ENCODE measurements around the gene PPP6R1. TPM values are rescaled to one million over a fixed set of nuclear protein-coding genes. Genes with fewer than 3 reads are reported as not detected.

PPP6R1 gene
- total RNA-seq, 2 experiments from 2014 or later, result 89.6 to 161 TPM

DNA sequence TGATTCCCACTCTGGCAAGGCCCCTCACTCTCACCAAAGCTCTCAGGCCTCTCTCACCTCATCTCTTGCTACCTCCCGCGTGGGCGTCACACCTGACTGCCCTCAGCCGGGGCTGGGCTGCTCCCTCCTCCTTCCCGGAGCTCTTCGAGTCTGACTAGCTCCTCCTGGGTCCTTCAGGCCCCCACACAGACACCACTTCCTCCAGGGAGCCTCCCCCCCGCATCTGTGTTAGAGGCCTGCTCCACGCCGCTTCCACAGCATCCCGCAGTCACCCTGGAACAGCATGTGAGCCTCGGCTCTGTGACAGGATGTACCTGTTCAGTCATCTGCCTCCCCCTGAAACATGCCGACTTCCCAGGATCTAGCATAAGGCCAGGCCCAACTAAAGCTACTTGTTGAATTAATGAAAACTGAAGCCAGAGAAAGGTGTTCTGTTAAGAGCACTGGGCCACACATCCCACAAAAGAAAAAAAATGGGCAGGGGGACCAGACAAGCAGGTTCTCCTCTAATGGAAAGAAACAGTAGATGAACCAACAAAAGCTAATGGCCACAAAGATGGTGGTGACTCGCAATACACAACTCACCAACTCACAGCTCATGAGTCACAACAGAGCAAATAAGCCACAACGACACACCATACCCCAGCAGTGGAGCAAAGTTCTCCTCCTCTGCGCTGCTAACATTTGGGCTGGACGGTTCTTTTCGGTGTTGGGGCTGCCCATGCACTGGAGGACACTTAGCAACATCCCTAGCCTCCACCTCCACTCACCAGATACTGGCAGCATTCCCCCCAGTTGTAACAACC, 3.0 kb downstream of the PPP6R1 start:
- intact Hi-C loops (cut with micrococcal nuclease; ENCODE audit: unreplicated experiment), result loop anchor here (2.0 kb wide), 1 partner anchor 43 kb away; no protein-coding TSS in a partner anchor
- POLR2A ChIA-PET, result interaction anchor here (0.6 to 1.9 kb wide), 11 partner anchors 16 to 129 kb away, joined by 3 to 7 read pairs (median 3); partner anchors contain the start of genes HSPBP1 and KMT5C
- H3K4me1 ChIP-seq (ENCODE audit: insufficient read depth, low read length, poor library complexity, severe bottlenecking), result peaks cover 63% of the 10 kb centered on the region
- H3K36me3 ChIP-seq (ENCODE audit: insufficient read depth, low read length), result peaks cover 62% of the 10 kb centered on the region
- peaks cover 12% of the 10 kb centered on the region for H4K20me1 ChIP-seq (ENCODE audit: insufficient read depth, low read length)
- TF ChIP-seq, protein P1, sequence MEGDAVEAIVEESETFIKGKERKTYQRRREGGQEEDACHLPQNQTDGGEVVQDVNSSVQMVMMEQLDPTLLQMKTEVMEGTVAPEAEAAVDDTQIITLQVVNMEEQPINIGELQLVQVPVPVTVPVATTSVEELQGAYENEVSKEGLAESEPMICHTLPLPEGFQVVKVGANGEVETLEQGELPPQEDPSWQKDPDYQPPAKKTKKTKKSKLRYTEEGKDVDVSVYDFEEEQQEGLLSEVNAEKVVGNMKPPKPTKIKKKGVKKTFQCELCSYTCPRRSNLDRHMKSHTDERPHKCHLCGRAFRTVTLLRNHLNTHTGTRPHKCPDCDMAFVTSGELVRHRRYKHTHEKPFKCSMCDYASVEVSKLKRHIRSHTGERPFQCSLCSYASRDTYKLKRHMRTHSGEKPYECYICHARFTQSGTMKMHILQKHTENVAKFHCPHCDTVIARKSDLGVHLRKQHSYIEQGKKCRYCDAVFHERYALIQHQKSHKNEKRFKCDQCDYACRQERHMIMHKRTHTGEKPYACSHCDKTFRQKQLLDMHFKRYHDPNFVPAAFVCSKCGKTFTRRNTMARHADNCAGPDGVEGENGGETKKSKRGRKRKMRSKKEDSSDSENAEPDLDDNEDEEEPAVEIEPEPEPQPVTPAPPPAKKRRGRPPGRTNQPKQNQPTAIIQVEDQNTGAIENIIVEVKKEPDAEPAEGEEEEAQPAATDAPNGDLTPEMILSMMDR (conservative IDR thresholded peaks at IDR 0.05; ENCODE audit: low read length), result no peak
- no peak for TF ChIP-seq EZH2phosphoT487 (IDR thresholded peaks at IDR 0.05; ENCODE audit: borderline replicate concordance, low read depth, low read length)
- H3K9me3 ChIP-seq (ENCODE audit: low read length), result no peaks in the 10 kb centered on the region
- BruUV-seq (replicated peaks), result no TSS peak
- H3K4me2 ChIP-seq (ENCODE audit: low read length), result peak overlapping the region; percentile 98
- CTCF ChIA-PET (ENCODE audit: unreplicated experiment), result interaction anchor here (1.8 kb wide), 1 partner anchor 45 kb away, joined by 5 read pairs; no protein-coding TSS in a partner anchor
- peaks cover 71% of the 10 kb centered on the region for H3K79me2 ChIP-seq (ENCODE audit: insufficient read depth, low read depth, low read length)
- H2AFZ ChIP-seq (ENCODE audit: low read length), result no peak overlapping the region
- peak overlapping the region; percentile 97 for H3K27ac ChIP-seq (ENCODE audit: low read depth, low read length, poor library complexity, severe bottlenecking)
- no peaks in the 10 kb centered on the region for H3K9me2 ChIP-seq (ENCODE audit: insufficient read depth, low read length)
- H3K4me3 ChIP-seq (ENCODE audit: low read depth, low read length, poor library complexity, severe bottlenecking), result peak overlapping the region; percentile 78
- peak; percentile 73 for DNase-seq (ENCODE audit: low spot score)

DNA sequence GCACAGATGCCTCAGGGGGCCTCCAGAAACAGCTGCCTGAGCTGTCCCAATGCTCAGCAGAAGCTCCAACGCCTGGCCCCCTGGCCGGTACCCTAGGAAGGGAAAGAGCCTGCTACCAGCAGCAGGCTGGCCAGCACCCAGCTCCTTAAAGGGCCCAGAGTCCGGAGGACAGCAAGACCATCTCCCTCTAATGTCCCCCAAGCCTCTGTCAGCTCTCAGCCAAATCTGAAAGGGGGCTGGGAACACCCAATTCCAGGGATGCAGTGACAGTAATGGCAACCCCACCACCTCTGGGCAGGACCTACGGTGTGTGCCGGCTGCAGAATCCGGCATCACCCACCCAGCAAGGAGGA, 4.2 kb downstream of the PPP6R1 start:
- TF ChIP-seq, protein P1 (conservative IDR thresholded peaks at IDR 0.05; ENCODE audit: low read length), result no peak
- no peak for TF ChIP-seq EZH2phosphoT487 (IDR thresholded peaks at IDR 0.05; ENCODE audit: borderline replicate concordance, low read depth, low read length)
- Histone ChIP-seq H3K4me3 (ENCODE audit: low read depth, low read length, poor library complexity, severe bottlenecking) (peak overlapping the region; percentile 78), H2AFZ (ENCODE audit: low read length) (no peak overlapping the region), H3K9me2 (ENCODE audit: insufficient read depth, low read length) (no peaks in the 10 kb centered on the region), H3K27ac (ENCODE audit: low read depth, low read length, poor library complexity, severe bottlenecking) (peak overlapping the region; percentile 97), H4K20me1 (ENCODE audit: insufficient read depth, low read length) (peaks cover 20% of the 10 kb centered on the region), H3K4me1 (ENCODE audit: insufficient read depth, low read length, poor library complexity, severe bottlenecking) (peaks cover 53% of the 10 kb centered on the region), H3K36me3 (ENCODE audit: insufficient read depth, low read length) (peaks cover 75% of the 10 kb centered on the region), H3K79me2 (ENCODE audit: insufficient read depth, low read depth, low read length) (peaks cover 83% of the 10 kb centered on the region), H3K4me2 (ENCODE audit: low read length) (peak overlapping the region; percentile 98), H3K9me3 (ENCODE audit: low read length) (no peaks in the 10 kb centered on the region)
- intact Hi-C loops (cut with micrococcal nuclease; ENCODE audit: unreplicated experiment), result loop anchor here (1.0 to 2.0 kb wide), 3 partner anchors 22 to 42 kb away; partner anchors contain the start of gene HSPBP1
- ChIA-PET POLR2A (interaction anchor here (0.5 to 1.9 kb wide), 7 partner anchors 22 to 139 kb away, joined by 3 to 7 read pairs (median 4); partner anchors contain the start of gene HSPBP1), CTCF (ENCODE audit: unreplicated experiment) (interaction anchor here (1.8 kb wide), 1 partner anchor 47 kb away, joined by 5 read pairs; no protein-coding TSS in a partner anchor)
- BruUV-seq (replicated peaks), result no TSS peak
- DNase-seq (ENCODE audit: low spot score), result peak; percentile 31

Measured in OCI-LY7 (cell line).